ENCODE results near the gene RALGPS1. TPM values are rescaled to one million over a fixed set of nuclear protein-coding genes. Genes with fewer than 3 reads are reported as not detected.

RALGPS1 gene
- total RNA-seq, 2 donors from 2014 or later = 15.3 to 79.4 TPM

DNA sequence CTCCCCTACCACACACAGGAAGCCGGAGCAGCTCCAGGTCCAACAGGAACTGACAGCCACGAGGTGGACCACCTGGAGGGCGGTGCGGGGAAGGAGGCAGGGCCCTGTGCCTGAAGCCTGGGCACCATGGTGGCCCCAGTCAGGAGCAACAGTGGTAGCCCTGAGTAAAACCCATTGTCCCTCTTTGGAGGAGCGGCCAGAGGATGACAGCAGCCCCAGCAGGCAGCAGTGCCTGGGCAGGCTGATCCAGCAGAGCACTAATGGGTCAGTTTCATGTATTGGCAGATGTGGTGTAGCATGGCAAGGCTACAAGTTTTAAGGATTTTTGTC is 302.3 kb downstream of the RALGPS1 start:
- H3K36me3 ChIP-seq (replicated peaks in 1 of 2; ENCODE audit: insufficient read depth in 1 of 2, low read depth in 2 of 2) = no peaks in the 10 kb centered on the region
- ATAC-seq (no peak), DNase-seq (no peak)
- H3K27me3 ChIP-seq = no peaks in the 10 kb centered on the region
- no peaks in the 10 kb centered on the region for H3K4me1 ChIP-seq
- H3K9me3 ChIP-seq = no peaks in the 10 kb centered on the region
- H3K4me3 ChIP-seq = no peak overlapping the region
- WGBS, 2 donors = 74 to 100% methylated on average over 1 to 4 of the region's 5 CpGs
- intact Hi-C loops (cut with DNase I) = no loop called here
- TF ChIP-seq, protein P1, sequence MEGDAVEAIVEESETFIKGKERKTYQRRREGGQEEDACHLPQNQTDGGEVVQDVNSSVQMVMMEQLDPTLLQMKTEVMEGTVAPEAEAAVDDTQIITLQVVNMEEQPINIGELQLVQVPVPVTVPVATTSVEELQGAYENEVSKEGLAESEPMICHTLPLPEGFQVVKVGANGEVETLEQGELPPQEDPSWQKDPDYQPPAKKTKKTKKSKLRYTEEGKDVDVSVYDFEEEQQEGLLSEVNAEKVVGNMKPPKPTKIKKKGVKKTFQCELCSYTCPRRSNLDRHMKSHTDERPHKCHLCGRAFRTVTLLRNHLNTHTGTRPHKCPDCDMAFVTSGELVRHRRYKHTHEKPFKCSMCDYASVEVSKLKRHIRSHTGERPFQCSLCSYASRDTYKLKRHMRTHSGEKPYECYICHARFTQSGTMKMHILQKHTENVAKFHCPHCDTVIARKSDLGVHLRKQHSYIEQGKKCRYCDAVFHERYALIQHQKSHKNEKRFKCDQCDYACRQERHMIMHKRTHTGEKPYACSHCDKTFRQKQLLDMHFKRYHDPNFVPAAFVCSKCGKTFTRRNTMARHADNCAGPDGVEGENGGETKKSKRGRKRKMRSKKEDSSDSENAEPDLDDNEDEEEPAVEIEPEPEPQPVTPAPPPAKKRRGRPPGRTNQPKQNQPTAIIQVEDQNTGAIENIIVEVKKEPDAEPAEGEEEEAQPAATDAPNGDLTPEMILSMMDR (IDR thresholded peaks at IDR 0.05) = no peak
- no peak overlapping the region for H3K27ac ChIP-seq

DNA sequence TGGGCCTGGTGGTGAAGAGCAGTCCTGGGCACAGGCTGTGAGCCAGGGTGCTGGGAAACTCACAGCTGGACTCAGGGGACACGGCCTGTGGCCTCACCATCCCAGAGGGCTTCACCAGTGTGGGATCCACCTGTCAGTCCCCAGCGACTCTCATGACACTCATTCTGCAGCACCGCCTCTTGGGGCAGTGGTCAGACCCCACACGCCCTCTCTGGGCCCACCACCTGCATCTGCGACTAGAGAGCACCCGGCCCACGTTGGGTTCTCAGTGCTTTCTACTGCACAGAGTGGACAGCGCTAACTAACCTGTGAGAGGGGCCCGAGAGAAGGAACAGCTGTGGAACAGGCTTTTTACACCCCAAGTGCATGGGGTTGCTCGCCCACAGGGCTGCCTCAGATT is 304.2 kb downstream of the RALGPS1 start:
- H3K4me3 ChIP-seq = no peak overlapping the region
- ATAC-seq (no peak), DNase-seq (no peak)
- H3K9me3 ChIP-seq = no peaks in the 10 kb centered on the region
- H3K4me1 ChIP-seq = peaks cover 1% of the 10 kb centered on the region
- TF ChIP-seq, protein P1 (IDR thresholded peaks at IDR 0.05) = no peak
- TF ChIP-seq POLR2A (IDR thresholded peaks at IDR 0.05) = no peak
- WGBS, 2 donors = 78 to 82% methylated on average over 5 to 10 of the region's 10 CpGs
- H3K27me3 ChIP-seq = no peaks in the 10 kb centered on the region
- H3K36me3 ChIP-seq (replicated peaks in 1 of 2; ENCODE audit: insufficient read depth in 1 of 2, low read depth in 2 of 2) = no peaks in the 10 kb centered on the region
- H3K27ac ChIP-seq = no peak overlapping the region
- intact Hi-C loops (cut with DNase I) = no loop called here

DNA sequence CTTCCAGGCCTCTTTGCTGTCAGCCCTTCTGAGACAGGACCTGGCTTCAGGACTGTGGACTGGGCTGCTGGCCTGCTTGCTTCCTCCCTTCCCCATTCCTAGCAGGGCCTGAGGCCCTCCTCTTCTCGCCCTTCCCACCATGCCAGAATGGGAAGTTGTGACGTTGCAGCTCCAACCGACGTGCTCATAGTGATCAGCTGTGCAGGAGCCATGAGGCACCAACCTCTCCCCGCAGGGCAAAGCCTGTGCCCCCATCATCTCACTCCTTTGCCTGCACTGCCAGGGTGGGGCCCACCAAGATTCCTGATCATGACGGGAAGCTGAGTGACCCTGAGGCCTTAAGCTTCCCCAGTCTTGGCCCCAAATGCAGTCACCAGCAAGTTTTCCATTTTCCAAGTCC is 304.9 kb downstream of the RALGPS1 start:
- no peaks in the 10 kb centered on the region for H3K36me3 ChIP-seq (replicated peaks in 1 of 2; ENCODE audit: insufficient read depth in 1 of 2, low read depth in 2 of 2)
- no peak for ATAC-seq
- 87 to 91% methylated on average over 6 of the region's 6 CpGs for WGBS, 2 donors
- no peaks in the 10 kb centered on the region for H3K27me3 ChIP-seq
- no peak overlapping the region for H3K4me3 ChIP-seq
- intact Hi-C loops (cut with DNase I) = no loop called here
- H3K27ac ChIP-seq = no peak overlapping the region
- TF ChIP-seq POLR2A (IDR thresholded peaks at IDR 0.05) = no peak
- TF ChIP-seq, protein P1 (IDR thresholded peaks at IDR 0.05) = no peak
- peaks cover 8% of the 10 kb centered on the region for H3K4me1 ChIP-seq
- H3K9me3 ChIP-seq = no peaks in the 10 kb centered on the region
- no peak for DNase-seq

DNA sequence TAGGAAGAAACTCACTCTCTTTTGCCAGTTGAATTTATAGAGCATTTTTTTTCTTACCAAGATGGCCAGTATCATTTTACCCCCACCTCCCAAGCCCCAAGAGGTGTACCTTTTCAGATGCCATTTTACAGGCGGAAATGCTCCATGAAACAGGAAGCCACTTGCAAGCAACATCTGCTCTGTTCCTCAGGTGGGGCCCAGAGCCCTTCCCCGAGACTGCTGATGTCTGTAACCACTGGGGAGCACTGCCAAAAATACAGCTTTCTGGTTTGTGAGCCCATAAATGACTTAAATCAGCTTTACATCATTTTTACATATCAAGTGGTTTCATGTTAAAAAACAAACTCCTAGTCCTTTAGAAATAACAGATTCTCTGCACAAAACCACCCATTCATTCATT is 307.1 kb downstream of the RALGPS1 start:
- H3K4me3 ChIP-seq = no peak overlapping the region
- H3K27me3 ChIP-seq = no peaks in the 10 kb centered on the region
- H3K4me1 ChIP-seq = peaks cover 16% of the 10 kb centered on the region
- H3K27ac ChIP-seq = no peak overlapping the region
- DNase-seq (no peak), ATAC-seq (no peak)
- intact Hi-C loops (cut with DNase I) = loop anchor here (10.0 kb wide), 1 partner anchor 183 kb away; no protein-coding TSS in a partner anchor
- WGBS, 2 donors = 58 to 78% methylated on average over 2 of the region's 2 CpGs
- TF ChIP-seq, protein P1 (IDR thresholded peaks at IDR 0.05) = no peak
- no peak for TF ChIP-seq POLR2A (IDR thresholded peaks at IDR 0.05)
- H3K36me3 ChIP-seq (replicated peaks in 1 of 2; ENCODE audit: insufficient read depth in 1 of 2, low read depth in 2 of 2) = no peaks in the 10 kb centered on the region
- H3K9me3 ChIP-seq = no peaks in the 10 kb centered on the region

DNA sequence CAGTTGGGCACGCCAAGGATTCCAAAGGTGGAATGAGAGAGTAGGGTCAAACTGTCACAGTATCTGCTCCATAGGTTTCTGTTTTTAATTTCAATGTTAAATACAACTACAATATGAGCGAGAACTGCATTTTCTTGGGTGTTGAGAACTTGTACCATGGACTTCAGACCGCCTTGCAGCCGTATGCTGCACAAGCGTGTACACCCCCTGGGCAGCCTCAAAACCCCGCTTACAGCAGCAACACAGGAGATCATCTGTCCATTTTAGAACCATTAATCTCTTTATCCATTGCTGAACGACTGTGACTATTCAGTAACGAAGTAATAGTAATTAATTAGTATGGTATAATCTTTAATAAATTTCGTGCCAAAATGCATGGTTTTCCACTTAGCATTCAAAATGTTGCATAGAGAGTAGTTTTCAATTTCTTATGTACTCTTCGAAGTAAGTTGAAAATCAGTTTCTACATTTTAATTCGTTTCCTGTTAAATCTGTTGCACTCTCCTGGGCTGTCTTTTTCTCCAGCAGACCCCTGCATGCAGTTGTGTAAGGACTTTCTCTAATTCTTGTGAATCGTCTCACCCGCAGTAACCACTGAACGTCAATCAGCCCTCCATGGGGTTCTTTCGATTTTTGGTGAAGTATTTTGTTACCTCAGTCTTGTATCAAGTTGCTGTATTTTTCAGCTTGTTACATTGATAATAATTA is 308.0 kb downstream of the RALGPS1 start:
- Histone ChIP-seq H3K4me3 (no peak overlapping the region), H3K4me1 (peaks cover 16% of the 10 kb centered on the region), H3K27ac (no peak overlapping the region), H3K27me3 (no peaks in the 10 kb centered on the region), H3K36me3 (replicated peaks in 1 of 2; ENCODE audit: insufficient read depth in 1 of 2, low read depth in 2 of 2) (no peaks in the 10 kb centered on the region), H3K9me3 (no peaks in the 10 kb centered on the region)
- WGBS, 2 donors = 73 to 78% methylated on average over 15 of the region's 15 CpGs
- ATAC-seq (no peak), DNase-seq (no peak)
- TF ChIP-seq POLR2A (IDR thresholded peaks at IDR 0.05) = no peak
- TF ChIP-seq, protein P1 (IDR thresholded peaks at IDR 0.05) = no peak
- intact Hi-C loops (cut with DNase I) = loop anchor here (10.0 kb wide), 1 partner anchor 182 kb away; no protein-coding TSS in a partner anchor
